Fibroblast of skin of right biceps (primary cell): ENCODE measurements around the gene INPP4B.

Source experiments
- DNase-seq: peaks from one replicate; pipeline ENCODE4 v3.0.0-alpha.2; 2013

INPP4B gene

GRCh38 chr4:142201041-142201440 lies 645.1 kb downstream of the INPP4B start:
- DNase-seq = no peak

DNA sequence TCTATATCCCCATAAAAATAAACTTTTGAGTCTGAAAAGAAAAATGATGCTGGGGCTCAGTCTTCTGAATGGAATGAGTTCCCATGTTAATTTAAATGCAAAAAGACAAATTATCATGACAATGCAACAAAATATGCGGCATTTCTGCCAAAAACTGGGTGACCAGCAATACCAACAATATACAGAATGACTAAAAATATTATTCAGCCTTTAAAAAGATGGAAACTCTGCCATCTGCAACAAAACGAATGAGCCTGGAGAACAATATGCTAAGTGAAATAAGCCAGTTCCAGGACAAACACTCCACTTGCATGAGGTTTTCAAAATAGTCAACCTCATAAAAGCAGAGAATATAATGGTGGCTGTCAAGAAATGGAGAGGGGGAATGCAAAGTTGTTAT lies 651.2 kb downstream of the INPP4B start:
- DNase-seq = peak; percentile 11

GRCh38 chr4:142191901-142192300 lies 654.2 kb downstream of the INPP4B start:
- DNase-seq = no peak

DNA sequence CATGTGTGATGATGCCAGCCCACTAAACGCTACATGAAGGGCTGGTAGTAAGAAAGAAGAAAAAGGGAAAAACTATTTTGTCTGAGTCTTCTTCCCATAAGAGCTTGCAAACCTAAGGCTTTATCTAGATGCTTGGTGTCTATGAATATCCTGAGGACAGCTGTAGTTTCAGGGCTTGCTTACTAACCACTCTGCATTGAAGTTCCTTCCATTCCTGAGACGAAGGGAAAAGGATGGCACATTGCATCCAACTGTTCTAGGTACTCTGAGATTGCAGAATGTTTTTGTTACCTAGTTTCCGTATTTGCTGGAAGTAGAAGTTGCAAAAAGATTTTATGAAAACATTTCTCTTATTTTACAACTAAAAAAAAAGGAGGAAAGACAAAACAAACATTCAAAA lies 665.1 kb downstream of the INPP4B start:
- DNase-seq = no peak

- no peak for DNase-seq
Measured at GRCh38 chr4:142169216-142169615, 676.9 kb downstream of the INPP4B start.

DNA sequence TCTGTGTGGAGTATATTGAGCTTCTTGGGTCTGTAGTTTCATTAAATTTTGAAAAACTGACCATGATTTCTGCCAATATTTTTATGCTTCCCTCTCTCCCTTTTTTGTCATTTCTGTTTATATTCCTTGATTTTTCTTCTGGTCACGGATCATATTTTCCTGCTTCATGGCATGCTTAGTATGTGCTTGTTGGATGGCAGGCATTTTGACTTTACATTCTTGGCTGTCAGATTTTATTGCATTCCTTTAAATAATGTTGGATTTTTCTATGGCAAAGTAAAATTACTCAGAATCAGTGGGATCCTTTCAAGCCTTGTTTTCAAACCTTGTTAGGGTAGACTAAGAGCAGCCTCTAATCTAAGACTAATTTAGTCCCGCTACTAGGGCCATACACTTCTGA lies 677.9 kb downstream of the INPP4B start:
- peak; percentile 10 for DNase-seq

GRCh38 chr4:142164767-142165500 lies 681.2 kb downstream of the INPP4B start:
- no peak for DNase-seq

- DNase-seq = no peak
Measured at GRCh38 chr4:142161086-142161485, 685.0 kb downstream of the INPP4B start.

DNA sequence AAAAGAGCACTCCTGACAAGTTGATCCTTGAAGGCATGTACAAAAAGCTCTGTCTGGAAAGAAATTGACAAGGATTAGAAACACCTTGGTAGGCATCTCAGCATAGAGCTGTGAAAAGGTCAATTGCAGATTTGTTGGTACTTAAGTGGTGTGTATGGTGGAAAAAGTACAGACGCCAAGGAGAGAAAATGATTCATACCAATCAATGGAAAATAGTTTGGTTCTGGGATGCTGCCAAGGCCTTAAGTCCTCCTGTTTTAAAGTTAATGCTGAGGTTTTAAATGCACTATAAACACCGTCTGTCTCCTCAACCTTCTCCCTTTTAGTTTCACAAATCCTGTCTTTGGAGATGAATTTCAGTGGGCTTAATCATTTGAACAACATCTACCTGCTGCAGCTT lies 685.6 kb downstream of the INPP4B start:
- peak; percentile 6 for DNase-seq

GRCh38 chr4:142158980-142159379 lies 687.1 kb downstream of the INPP4B start:
- DNase-seq = no peak

GRCh38 chr4:142156256-142156655 lies 689.8 kb downstream of the INPP4B start:
- no peak for DNase-seq

GRCh38 chr4:142155347-142155746 lies 690.8 kb downstream of the INPP4B start:
- peak; percentile 8 for DNase-seq

DNA sequence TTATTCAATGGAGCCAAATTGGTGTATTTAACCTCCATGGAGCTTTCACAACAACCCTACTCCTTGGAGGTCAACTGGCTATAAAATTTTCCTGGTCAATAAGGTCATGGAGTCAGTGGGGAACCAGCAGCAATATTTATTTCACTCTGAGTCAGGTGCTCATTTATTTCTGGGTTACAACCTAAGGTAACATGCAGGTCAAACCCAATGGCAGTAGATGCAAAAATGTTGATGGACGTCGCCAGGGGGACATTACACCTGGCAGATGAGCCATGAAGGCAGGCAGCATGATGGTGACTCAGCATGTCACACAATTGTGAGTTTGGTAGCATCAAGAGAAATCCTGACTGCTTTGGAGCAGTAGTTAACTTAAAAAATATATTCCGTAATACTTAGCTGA lies 695.6 kb downstream of the INPP4B start:
- DNase-seq = no peak

DNA sequence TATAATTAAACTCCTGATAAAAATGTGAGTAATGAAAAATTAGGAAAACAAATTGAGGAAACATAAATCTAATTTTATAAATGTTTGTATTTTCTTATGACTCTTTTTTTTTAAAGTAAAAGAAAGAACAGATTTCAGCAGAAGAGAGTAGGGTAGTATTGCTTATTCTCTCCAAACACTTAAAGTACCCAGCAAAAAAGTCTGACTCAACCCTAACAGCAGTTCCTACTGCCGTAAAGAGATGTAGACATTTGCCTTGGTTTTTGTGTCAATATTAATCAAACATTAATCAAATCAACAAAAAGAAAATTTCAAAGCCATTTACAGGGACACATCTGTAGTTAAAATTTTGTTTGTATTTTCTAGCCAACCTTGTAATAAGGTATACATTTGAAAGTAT lies 701.3 kb downstream of the INPP4B start:
- no peak for DNase-seq

- DNase-seq = no peak
Measured at GRCh38 chr4:142142366-142143054, 703.6 kb downstream of the INPP4B start.

DNA sequence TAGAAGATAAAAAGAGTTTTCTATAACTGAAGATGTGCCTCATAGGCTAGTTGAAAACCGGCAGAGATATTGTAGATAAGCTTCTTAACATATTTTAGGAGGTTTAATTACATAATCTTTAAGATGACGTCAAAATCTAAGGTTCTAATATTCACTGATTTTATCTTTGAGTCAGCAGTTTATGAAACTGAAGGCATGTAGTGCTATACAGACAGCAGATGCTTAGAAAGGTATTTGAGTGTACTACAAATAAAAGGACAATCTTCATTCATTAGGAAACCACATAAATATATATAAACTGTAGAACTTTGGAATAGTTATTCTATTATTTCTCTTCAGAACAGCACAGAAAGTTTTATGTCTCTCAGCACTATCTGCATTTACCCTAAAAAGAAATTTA lies 704.9 kb downstream of the INPP4B start:
- no peak for DNase-seq

GRCh38 chr4:142130666-142131065 lies 715.4 kb downstream of the INPP4B start:
- no peak for DNase-seq

DNA sequence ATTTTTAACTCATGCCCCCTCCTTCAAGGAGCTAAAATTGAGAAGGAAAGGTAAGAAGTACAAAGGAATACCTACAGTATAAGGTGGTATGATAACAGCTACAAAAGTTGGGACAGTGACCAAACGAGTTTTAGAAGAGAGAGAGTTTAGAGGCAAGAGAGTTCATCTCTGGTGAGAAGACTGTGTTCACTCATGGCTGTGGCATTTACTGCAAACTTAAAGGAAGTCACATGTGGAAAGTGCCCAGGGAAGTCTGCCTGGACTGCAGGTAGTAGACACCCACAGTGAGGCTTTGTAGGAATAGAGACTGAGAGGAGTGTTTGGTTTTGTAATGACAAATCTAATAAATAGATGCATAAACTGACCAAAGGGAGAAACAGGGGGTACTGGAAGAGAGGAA lies 716.2 kb downstream of the INPP4B start:
- no peak for DNase-seq

- DNase-seq = no peak
Measured at GRCh38 chr4:142129473-142129872, 716.6 kb downstream of the INPP4B start.

DNA sequence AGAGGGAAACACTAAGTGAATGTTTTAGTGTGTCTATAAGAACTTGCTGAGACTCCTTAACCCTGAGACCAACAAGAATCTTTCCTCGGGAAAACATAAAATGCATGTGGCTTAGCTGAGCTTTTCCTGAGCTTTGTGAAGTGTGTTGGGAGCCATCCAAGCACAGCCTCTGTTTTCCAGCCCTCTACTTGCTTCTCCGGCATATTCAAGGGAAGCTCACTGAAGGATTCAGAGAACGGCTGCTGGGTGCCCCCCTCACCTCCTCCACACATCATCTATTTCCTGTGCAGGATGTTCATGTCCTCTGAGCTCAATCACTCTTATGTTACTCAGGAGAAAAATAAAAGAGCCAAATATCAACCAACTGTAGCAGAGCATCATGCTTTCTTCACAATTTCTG lies 717.6 kb downstream of the INPP4B start:
- DNase-seq = peak; percentile 19

DNA sequence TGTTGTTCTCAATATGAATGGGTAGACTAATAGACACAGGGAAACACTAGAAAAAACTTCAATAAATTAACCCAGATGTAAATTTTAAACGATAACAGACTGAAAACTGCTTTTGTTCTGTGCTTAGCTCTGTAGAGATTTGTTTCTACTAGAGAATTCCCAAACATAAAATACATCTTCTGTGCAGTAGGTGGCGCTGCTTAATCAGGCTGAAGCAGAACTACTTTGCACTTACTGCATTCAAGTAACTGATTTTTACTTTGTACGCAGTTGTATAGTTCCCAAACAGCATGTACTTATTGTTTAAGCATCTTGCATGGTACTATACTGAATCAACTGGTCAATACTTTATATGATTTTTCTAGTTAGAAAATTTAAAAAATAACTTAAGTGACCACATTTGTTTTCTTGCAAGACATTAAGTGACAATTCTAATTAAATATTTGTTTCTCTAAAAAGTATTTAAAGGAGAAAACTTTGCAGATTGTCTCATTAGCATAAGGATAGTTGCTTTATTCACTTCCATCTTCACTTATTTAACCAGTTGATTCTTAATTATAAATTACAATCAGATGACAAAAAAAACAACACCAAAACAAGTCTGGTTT lies 719.1 kb downstream of the INPP4B start:
- peak; percentile 64 for DNase-seq

- no peak for DNase-seq
Measured at GRCh38 chr4:142124874-142125273, 721.2 kb downstream of the INPP4B start.

- DNase-seq = no peak
Measured at GRCh38 chr4:142121448-142122350, 724.4 kb downstream of the INPP4B start.
